NOMO-1 (cell line): Measurements from ENCODE around the gene PLAC1.

ENCODE experiments used
- DNase-seq, 2 experiments: peaks; one replicate each; lab custom pipeline; 2025; ENCODE audit not compliant: unreplicated experiment in 2 of 2; lab: John Stamatoyannopoulos, UW

The PLAC1 gene

GRCh38 chrX:134592303-134592702 lies 66.0 kb downstream of the PLAC1 start:
- DNase-seq = no peak

GRCh38 chrX:134591502-134591901 lies 66.8 kb downstream of the PLAC1 start:
- no peak for DNase-seq

GRCh38 chrX:134588806-134589205 lies 69.5 kb downstream of the PLAC1 start:
- no peak for DNase-seq

- no peak for DNase-seq
Observed at GRCh38 chrX:134580907-134581306, 77.4 kb downstream of the PLAC1 start.

- DNase-seq = no peak
Observed at GRCh38 chrX:134573683-134574035, 84.6 kb downstream of the PLAC1 start.

GRCh38 chrX:134572816-134573682 lies 85.2 kb downstream of the PLAC1 start:
- DNase-seq = no peak

GRCh38 chrX:134571796-134572195 lies 86.5 kb downstream of the PLAC1 start:
- no peak for DNase-seq

- DNase-seq = peak; percentile 45 to 69
Observed at GRCh38 chrX:134570899-134571298, 87.4 kb downstream of the PLAC1 start.

- DNase-seq = no peak
Observed at GRCh38 chrX:134570509-134570846, 87.8 kb downstream of the PLAC1 start.

GRCh38 chrX:134569306-134569705 lies 89.0 kb downstream of the PLAC1 start:
- DNase-seq = no peak

- no peak for DNase-seq
Observed at GRCh38 chrX:134568285-134569016, 89.8 kb downstream of the PLAC1 start.

GRCh38 chrX:134566506-134566905 lies 91.8 kb downstream of the PLAC1 start:
- no peak for DNase-seq

- no peak for DNase-seq
Observed at GRCh38 chrX:134562002-134562401, 96.3 kb downstream of the PLAC1 start.

GRCh38 chrX:134558133-134558532 lies 100.1 kb downstream of the PLAC1 start:
- DNase-seq = no peak

GRCh38 chrX:134554291-134554690 lies 104.0 kb downstream of the PLAC1 start:
- DNase-seq = peak in 1 of 2 experiments; percentile 14

- no peak for DNase-seq
Observed at GRCh38 chrX:134552351-134552750, 105.9 kb downstream of the PLAC1 start.

- DNase-seq = no peak
Observed at GRCh38 chrX:134551376-134552048, 106.8 kb downstream of the PLAC1 start.

- DNase-seq = peak in 1 of 2 experiments; percentile 17
Observed at GRCh38 chrX:134548257-134549201, 109.7 kb downstream of the PLAC1 start.

GRCh38 chrX:134547047-134547679 lies 111.1 kb downstream of the PLAC1 start:
- no peak for DNase-seq

- no peak for DNase-seq
Observed at GRCh38 chrX:134546187-134546586, 112.1 kb downstream of the PLAC1 start.
